Naive B cell (primary cell): ENCODE results near the gene TRNP1. TPM values are rescaled to one million over a fixed set of nuclear protein-coding genes. Genes with fewer than 3 reads are reported as not detected.
A peak's percentile ranks its signal among the peaks of the same experiment; 100 is the strongest.

Source experiments
- ATAC-seq, 2 donors: fragments of 150-1000 bp; cut with Tn5 transposase; 2 replicates each; pipeline ENCODE4 v1.10.0; 2021; ENCODE audit warnings: low read depth in 2 of 2, mild to moderate bottlenecking in 2 of 2, moderate library complexity in 2 of 2
- DNase-seq: peaks from one replicate; pipeline ENCODE4 v3.0.0; 2022
- H3K27ac Mint-ChIP-seq, 6 donors: one replicate each; pipeline ENCODE4 v1.8.0; 2020 to 2022; ENCODE audit warnings: mild to moderate bottlenecking in 6 of 6, mixed read lengths in 6 of 6, moderate library complexity in 5 of 6, inconsistent platforms in 2 of 6
- H3K27me3 Mint-ChIP-seq, 3 donors: one replicate each; pipeline ENCODE4 v1.8.0; 2021 to 2022; ENCODE audit warnings: mixed read lengths in 3 of 3, mild to moderate bottlenecking in 1 of 3
- H3K36me3 Mint-ChIP-seq, 2 donors: one replicate each; pipeline ENCODE4 v1.8.0; 2020 to 2022; ENCODE audit warnings: mixed read lengths in 2 of 2, inconsistent platforms in 1 of 2, mild to moderate bottlenecking in 1 of 2
- H3K4me1 Mint-ChIP-seq, 3 donors: one replicate each; pipeline ENCODE4 v1.8.0; 2020 to 2022; ENCODE audit warnings: mixed read lengths in 3 of 3, inconsistent platforms in 1 of 3, mild to moderate bottlenecking in 1 of 3, moderate library complexity in 1 of 3
- H3K4me3 Mint-ChIP-seq, 8 donors: one replicate each; pipeline ENCODE4 v1.8.0; 2020 to 2022; ENCODE audit warnings: mild to moderate bottlenecking in 8 of 8, mixed read lengths in 8 of 8, moderate library complexity in 8 of 8, inconsistent platforms in 2 of 8
- H3K9me3 Mint-ChIP-seq, 7 donors: one replicate each; pipeline ENCODE4 v1.8.0; 2020 to 2022; ENCODE audit warnings: mixed read lengths in 7 of 7, mild to moderate bottlenecking in 5 of 7, inconsistent platforms in 2 of 7, moderate library complexity in 1 of 7
- polyA plus RNA-seq, 6 donors: library from polyadenylated mRNA; unstranded; fragments of 300-500 nt; fragmentation: Illumina TruSeq; gene quantifications; one replicate each; pipeline ENCODE4 v1.2.3, GENCODE V29; 2021; ENCODE audit warnings: low read depth in 6 of 6

TRNP1 gene
- polyA plus RNA-seq, 6 donors from 2014 or later = not detected

GRCh38 chr1:26957306-26957705 lies 36.2 kb upstream of the TRNP1 start:
- ATAC-seq = no peak
- H3K27me3 Mint-ChIP-seq = peaks cover 10 to 48% (median 11%) of the 10 kb centered on the region in 3 donors
- no peak for DNase-seq
- H3K36me3 Mint-ChIP-seq = peaks cover 0 to 10% of the 10 kb centered on the region in 2 donors
- peaks cover 0 to 8% (median 0%) of the 10 kb centered on the region in 7 donors for H3K9me3 Mint-ChIP-seq
- no peak overlapping the region for H3K27ac Mint-ChIP-seq
- peak overlapping the region in 1 of 8 donors; percentile 32 for H3K4me3 Mint-ChIP-seq
- peaks cover 6 to 10% (median 7%) of the 10 kb centered on the region in 3 donors for H3K4me1 Mint-ChIP-seq

DNA sequence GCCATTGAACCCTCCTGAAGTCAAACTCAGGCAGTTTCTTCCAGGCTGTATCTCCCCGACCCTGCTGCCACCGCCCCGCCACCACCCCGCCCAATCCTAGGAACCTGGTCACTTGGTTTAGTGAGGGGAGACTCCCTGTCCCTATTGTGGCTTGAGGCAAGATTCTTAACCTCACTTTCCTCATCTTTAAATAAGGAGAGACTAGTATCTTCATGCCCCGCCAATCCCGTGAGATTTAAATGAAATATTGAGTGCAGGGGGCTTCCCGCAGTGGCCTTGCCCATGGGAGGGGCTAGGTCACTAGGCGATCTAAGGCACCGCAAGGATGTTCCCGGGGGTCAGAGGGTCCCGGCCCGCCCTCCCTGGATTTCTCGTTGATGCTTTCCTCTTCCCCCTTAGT lies 34.2 kb upstream of the TRNP1 start:
- DNase-seq = no peak
- no peak for ATAC-seq
- Mint-ChIP-seq H3K4me3 (peak overlapping the region in 7 of 8 donors; percentile 58 to 83 (median 77)), H3K4me1 (peaks cover 6 to 10% (median 7%) of the 10 kb centered on the region in 3 donors), H3K9me3 (peaks cover 0 to 6% (median 0%) of the 10 kb centered on the region in 7 donors), H3K27ac (no peak overlapping the region), H3K36me3 (peaks cover 0 to 6% of the 10 kb centered on the region in 2 donors), H3K27me3 (peaks cover 9 to 45% (median 14%) of the 10 kb centered on the region in 3 donors)

- Mint-ChIP-seq H3K27ac (peak within 1 kb of the TSS in 5 of 6 donors; percentile 5 to 64 (median 37)), H3K4me3 (peak within 1 kb of the TSS; percentile 74 to 94 (median 84)), H3K27me3 (peaks cover 15 to 45% (median 18%) of the 10 kb centered on the region in 3 donors), H3K4me1 (peaks cover 6 to 10% (median 7%) of the 10 kb centered on the region in 3 donors), H3K36me3 (peaks cover 0 to 6% of the 10 kb centered on the region in 2 donors), H3K9me3 (peaks cover 0 to 6% (median 0%) of the 10 kb centered on the region in 7 donors)
- ATAC-seq (peak; percentile 98), DNase-seq (peak; percentile 54)
These were observed 33.5 kb upstream of the TRNP1 start, which contains the start of gene KDF1 for GRCh38 chr1:26959722-26960624. Gene KDF1 (minus strand): TSS chr1:26960468. CDS start chr1:26952380, 8,088 bp downstream.

DNA sequence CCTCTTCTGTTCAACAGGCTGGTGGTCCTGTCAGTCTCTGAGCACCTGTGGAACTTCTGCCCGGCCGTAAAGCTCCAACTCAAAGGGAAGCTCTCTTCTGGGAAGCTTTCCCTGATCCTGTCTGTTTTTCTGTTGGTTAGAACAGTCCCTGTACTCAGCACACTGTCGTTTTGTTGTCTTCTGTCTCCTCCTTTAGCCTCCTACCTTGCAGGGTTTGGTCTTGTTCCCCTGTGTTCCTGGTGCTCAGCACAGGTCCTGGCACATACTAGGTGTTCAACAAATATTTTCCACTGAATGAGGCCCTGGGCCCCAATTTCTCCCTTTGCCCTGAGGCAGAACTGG lies 32.9 kb upstream of the TRNP1 start:
- peaks cover 17 to 41% (median 18%) of the 10 kb centered on the region in 3 donors for H3K27me3 Mint-ChIP-seq
- H3K36me3 Mint-ChIP-seq = peaks cover 0 to 6% of the 10 kb centered on the region in 2 donors
- DNase-seq = no peak
- peaks cover 6 to 10% (median 7%) of the 10 kb centered on the region in 3 donors for H3K4me1 Mint-ChIP-seq
- peak; percentile 10 to 17 for ATAC-seq
- peak overlapping the region in 3 of 6 donors; percentile 5 to 64 (median 62) for H3K27ac Mint-ChIP-seq
- peaks cover 0 to 6% (median 0%) of the 10 kb centered on the region in 7 donors for H3K9me3 Mint-ChIP-seq
- H3K4me3 Mint-ChIP-seq = peak overlapping the region; percentile 74 to 94 (median 84)

DNA sequence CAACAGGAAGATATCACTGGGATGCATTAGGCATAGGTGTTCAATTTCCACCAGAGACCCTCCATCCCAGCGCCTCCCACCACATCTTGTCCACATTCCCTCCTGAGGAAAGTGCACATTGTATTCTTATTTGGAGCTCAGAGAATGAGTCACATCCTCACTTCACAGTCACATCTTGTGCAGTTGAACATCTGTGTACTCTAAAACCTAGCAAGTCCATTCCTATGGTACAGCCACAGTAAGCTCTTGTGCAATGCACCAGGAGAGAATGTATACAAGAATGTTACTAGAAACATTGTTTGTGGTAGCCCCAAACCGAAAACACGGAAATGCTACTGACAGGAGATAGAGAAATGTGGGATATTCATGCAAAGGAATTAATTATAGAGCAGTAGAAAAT lies 31.7 kb upstream of the TRNP1 start:
- Mint-ChIP-seq H3K27me3 (peaks cover 22 to 41% (median 29%) of the 10 kb centered on the region in 3 donors), H3K4me3 (peak overlapping the region in 2 of 8 donors; percentile 43 to 81), H3K36me3 (no peaks in the 10 kb centered on the region), H3K4me1 (peaks cover 7 to 10% (median 10%) of the 10 kb centered on the region in 3 donors), H3K27ac (no peak overlapping the region), H3K9me3 (no peaks in the 10 kb centered on the region)
- DNase-seq = no peak
- no peak for ATAC-seq

DNA sequence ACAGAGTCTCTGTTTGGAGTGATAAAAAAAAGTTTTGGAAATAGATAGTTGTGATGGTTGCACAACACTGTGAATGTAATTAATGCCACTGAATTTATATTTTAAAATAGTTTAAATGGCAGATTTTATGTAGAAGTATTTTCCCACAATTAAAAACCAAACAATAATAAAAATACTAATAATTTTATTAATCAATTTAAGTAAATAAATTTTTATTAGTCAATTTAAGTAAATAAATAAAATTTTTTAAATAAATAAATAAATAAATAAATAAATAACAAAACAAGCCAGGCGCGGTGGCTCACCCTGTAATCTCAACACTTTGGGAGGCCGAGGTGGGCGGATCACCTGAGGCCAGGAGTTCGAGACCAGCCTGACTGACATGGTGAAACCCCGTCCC lies 28.3 kb upstream of the TRNP1 start:
- Mint-ChIP-seq H3K36me3 (no peaks in the 10 kb centered on the region), H3K27me3 (peaks cover 29 to 44% (median 41%) of the 10 kb centered on the region in 3 donors)
- DNase-seq = no peak

DNA sequence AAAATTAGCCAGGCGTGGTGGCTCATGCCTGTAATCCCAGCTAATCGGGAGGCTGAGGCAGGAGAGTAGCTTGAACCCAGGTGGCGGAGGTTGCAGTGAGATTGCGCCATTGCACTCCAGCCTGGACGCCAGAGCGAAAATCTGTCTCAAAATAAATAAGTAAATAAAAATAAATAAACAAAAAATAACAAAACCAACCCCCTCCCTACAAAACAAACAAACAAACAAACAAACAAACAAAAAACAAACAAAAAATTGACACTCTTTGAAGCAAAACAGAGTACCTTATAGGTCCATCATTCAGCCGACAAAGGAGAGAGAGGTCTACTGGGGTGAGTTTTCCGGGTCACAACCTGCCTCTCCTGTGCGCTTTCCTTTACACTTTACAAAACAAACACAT lies 27.9 kb upstream of the TRNP1 start:
- Mint-ChIP-seq H3K27ac (no peak overlapping the region), H3K4me3 (no peak overlapping the region), H3K4me1 (peaks cover 2 to 6% (median 3%) of the 10 kb centered on the region in 3 donors), H3K9me3 (no peaks in the 10 kb centered on the region), H3K36me3 (no peaks in the 10 kb centered on the region), H3K27me3 (peaks cover 29 to 48% (median 42%) of the 10 kb centered on the region in 3 donors)
- DNase-seq = no peak
- no peak for ATAC-seq

More for the DNA sequence above, 28.3 kb upstream of the TRNP1 start:
- no peaks in the 10 kb centered on the region for H3K9me3 Mint-ChIP-seq
- H3K4me1 Mint-ChIP-seq = peaks cover 5 to 10% (median 7%) of the 10 kb centered on the region in 3 donors
- no peak overlapping the region for H3K27ac Mint-ChIP-seq
- no peak for ATAC-seq
- H3K4me3 Mint-ChIP-seq = no peak overlapping the region

GRCh38 chr1:26970810-26971209 lies 22.7 kb upstream of the TRNP1 start:
- Mint-ChIP-seq H3K4me3 (no peak overlapping the region), H3K9me3 (no peaks in the 10 kb centered on the region), H3K27me3 (peaks cover 15 to 44% (median 36%) of the 10 kb centered on the region in 3 donors), H3K4me1 (peaks cover 0 to 4% (median 0%) of the 10 kb centered on the region in 3 donors), H3K36me3 (no peaks in the 10 kb centered on the region), H3K27ac (no peak overlapping the region)
- ATAC-seq (no peak), DNase-seq (no peak)

DNA sequence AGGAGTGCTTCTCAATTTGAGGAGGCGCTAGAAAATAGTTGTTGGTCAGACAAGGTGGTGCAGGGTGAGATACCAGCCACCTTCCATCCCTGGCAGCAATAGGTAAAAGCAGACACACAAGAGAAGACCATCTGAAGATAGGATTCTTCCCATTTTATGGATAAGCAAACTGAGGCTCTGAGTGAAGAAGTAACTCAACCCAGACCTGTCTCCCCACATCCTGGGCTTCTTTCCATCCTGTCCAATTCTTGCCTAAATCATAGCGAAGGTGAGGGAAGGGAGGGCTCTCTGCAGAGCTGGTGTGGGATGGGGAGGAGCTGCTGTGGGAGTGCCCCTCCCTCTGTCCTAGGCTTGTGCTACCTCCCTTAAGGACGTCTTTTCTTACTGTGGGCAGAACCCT lies 21.9 kb upstream of the TRNP1 start:
- DNase-seq (no peak), ATAC-seq (no peak)
- H3K4me1 Mint-ChIP-seq = peaks cover 0 to 2% (median 0%) of the 10 kb centered on the region in 3 donors
- H3K9me3 Mint-ChIP-seq = no peaks in the 10 kb centered on the region
- H3K27ac Mint-ChIP-seq = no peak overlapping the region
- H3K4me3 Mint-ChIP-seq = no peak overlapping the region
- peaks cover 13 to 40% (median 28%) of the 10 kb centered on the region in 3 donors for H3K27me3 Mint-ChIP-seq
- H3K36me3 Mint-ChIP-seq = no peaks in the 10 kb centered on the region

- Mint-ChIP-seq H3K36me3 (no peaks in the 10 kb centered on the region), H3K27ac (no peak overlapping the region), H3K4me1 (no peaks in the 10 kb centered on the region), H3K27me3 (peaks cover 8 to 36% (median 24%) of the 10 kb centered on the region in 3 donors), H3K9me3 (no peaks in the 10 kb centered on the region), H3K4me3 (no peak overlapping the region)
- ATAC-seq = no peak
- DNase-seq = no peak
These were observed 21.1 kb upstream of the TRNP1 start for GRCh38 chr1:26972390-26972789.

GRCh38 chr1:26972821-26973220 lies 20.7 kb upstream of the TRNP1 start:
- H3K9me3 Mint-ChIP-seq = no peaks in the 10 kb centered on the region
- H3K4me3 Mint-ChIP-seq = no peak overlapping the region
- DNase-seq = no peak
- peaks cover 8 to 37% (median 24%) of the 10 kb centered on the region in 3 donors for H3K27me3 Mint-ChIP-seq
- H3K4me1 Mint-ChIP-seq = no peaks in the 10 kb centered on the region
- no peaks in the 10 kb centered on the region for H3K36me3 Mint-ChIP-seq
- ATAC-seq = no peak
- no peak overlapping the region for H3K27ac Mint-ChIP-seq

- H3K36me3 Mint-ChIP-seq = no peaks in the 10 kb centered on the region
- no peak overlapping the region for H3K4me3 Mint-ChIP-seq
- H3K4me1 Mint-ChIP-seq = no peaks in the 10 kb centered on the region
- ATAC-seq = no peak
- H3K27ac Mint-ChIP-seq = peak overlapping the region in 1 of 6 donors; percentile 95
- peaks cover 0 to 1% (median 0%) of the 10 kb centered on the region in 7 donors for H3K9me3 Mint-ChIP-seq
- DNase-seq = no peak
- H3K27me3 Mint-ChIP-seq = peaks cover 0 to 36% (median 11%) of the 10 kb centered on the region in 3 donors
These were observed 16.6 kb upstream of the TRNP1 start for GRCh38 chr1:26976621-26977510.

DNA sequence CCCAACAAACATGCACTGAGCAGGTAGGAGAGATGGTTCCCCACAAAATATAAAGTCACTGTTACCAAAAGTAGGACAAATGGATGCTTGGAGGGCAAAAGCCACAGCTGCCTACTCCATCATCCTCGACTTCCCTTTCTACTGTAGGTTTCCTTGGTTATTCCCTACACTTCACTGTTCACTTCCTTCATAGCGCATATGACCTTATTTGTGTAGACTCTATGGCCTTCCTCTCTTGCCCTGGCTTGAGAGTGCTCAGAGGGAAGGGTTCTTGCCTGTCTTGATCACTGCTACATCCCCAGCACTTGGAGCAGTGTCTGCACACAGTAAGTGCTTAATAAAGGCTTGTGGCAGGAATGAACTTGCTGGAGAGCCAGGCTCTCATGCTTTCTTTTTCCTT lies 14.6 kb upstream of the TRNP1 start:
- Mint-ChIP-seq H3K4me1 (no peaks in the 10 kb centered on the region), H3K4me3 (no peak overlapping the region), H3K27me3 (peaks cover 4 to 29% (median 17%) of the 10 kb centered on the region in 3 donors), H3K27ac (no peak overlapping the region), H3K9me3 (peaks cover 0 to 1% (median 0%) of the 10 kb centered on the region in 7 donors), H3K36me3 (no peaks in the 10 kb centered on the region)
- DNase-seq = no peak
- no peak for ATAC-seq
